HG03060 (cell line): Measurements from ENCODE around the gene ZEB1.

Source experiments
- ATAC-seq: cut with Tn5 transposase; IDR thresholded peaks from one replicate; pipeline ENCODE4 v1.9.1; 2021; ENCODE audit warnings: low read depth, moderate number of reproducible peaks; ENCODE audit not compliant: unreplicated experiment

The ZEB1 gene

DNA sequence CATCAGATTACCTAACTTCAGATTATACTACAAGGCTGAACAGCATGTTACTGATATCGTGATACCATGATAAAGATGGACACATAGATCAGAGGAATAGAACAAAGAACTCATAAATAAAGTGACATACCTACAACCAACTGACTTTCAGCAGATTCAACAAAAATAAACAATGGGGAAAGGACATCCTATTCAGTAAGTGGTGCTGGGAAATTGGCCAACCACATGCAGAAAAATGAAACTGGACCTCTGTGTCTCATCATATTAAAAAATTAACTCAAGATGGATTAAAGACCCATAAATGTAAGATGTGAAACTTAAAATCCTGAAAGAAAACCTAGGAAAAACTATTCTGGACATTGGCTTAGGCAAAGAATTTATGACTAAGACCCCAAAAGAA, 158.6 kb downstream of the ZEB1 start:
- ATAC-seq = no peak

DNA sequence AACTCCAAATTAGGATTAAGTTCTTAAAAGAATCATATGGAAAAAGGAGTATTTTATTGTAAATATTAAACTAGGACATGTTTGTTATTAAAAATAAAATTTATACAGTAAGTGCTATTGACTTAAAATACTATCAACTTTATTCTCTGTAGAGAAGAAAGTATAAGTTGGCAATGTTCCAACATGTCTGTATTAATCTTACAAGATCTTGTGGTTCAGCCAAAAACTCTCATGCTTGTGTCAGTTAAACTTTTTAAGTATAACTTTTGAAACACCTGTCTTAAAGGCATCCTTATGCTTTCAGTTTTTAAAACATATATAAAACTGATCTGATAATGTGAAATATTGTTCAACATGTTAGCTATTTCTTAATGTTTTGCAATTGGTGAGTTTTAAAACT, 160.7 kb downstream of the ZEB1 start:
- ATAC-seq = no peak

DNA sequence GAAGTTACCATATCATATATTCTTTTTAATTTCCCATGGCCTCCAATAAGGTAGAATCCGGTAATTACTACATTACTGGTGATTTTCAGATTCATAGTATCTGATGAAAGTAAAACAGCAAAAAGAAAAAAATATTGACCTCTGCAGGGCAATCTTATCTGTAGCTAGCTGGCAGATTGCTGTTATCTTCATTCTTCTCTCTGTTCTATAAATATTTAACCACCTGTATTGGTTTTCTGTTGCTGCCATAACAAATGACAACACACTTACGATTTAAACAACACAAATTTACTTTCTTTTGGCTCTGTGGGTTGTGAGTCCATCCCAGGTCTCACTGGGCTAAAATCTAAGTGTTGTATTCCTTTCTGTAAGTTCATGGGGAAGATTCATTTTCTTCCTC, 164.5 kb downstream of the ZEB1 start:
- no peak for ATAC-seq

DNA sequence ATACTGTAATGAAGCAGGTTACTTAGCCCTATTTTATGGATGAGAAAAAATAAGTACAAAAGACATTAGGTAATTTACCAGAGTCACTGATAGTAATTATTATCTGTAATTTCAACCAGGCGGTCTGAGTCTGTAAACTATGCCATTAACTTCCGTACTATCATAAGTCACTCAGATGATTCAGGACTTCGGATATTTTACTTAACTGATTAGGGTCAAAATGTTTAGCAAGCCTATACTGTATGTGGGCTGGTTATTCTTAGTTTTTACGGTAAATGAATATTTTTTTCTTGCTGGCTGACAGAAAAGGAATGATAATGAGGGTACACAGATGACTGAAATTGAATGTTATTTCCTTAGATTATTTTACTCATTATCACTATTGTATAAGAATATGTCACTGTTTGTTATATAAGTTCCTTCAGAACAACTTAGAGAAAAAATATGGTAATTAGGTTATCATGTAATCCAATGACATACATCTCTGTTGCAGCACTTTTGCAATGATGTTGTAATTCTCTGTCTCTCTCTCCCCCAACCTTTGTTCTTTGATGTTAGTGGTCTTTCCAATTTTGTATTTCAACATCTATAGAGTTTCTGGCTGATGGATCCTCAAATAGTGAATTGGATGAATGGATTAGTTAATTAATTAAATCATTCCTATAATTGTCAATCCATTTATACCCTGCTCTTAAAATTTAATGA, 165.6 kb downstream of the ZEB1 start:
- no peak for ATAC-seq

DNA sequence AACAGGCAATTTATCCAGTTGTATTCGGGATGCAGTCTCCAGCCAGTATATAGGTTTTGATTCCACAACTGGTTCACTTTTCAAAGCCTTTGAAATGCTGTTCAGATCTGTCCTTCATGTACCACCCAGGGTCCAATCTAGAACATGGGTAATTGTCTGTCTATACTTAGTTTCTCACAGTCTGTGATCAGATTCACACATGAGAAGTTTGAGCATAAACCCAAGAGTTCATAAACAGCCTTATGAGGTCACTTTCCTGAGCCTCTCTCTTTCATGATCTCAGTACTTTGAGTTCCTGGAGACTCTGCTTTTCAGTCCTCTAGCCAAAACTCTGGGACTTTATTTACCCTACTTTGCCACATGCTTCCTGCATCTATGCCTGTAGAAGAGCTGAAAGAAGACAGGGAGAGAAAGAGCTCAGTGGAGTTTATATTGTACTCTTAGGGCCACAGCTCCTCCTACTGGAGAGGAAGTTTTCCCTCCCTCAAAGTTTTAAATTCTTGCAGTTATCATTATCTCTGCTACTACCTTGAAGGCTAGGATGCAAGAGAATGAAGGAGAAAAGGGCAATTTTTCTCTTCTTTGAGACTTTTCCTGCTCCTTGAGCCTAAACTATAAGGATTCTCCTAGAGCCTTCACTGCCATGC, 172.0 kb downstream of the ZEB1 start:
- ATAC-seq = no peak

DNA sequence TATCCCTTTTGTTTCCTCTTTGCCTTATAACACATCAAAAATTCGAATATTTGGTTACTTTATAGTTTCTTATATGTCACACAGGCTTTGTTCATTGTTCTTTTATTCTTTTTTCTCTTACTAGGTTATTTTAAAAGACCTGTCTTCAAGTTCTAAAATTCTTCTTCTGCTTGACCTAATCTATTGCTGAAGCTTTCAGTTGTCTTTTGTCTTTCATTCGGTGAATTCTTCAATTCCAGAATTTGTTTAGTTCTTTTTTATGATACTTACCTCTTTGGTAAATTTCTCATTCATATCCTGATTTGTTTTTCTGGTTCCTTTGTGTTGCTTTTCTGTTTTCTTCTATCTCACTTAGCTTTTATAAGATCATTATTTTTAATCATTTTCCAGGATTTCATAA, 188.4 kb downstream of the ZEB1 start:
- no peak for ATAC-seq

DNA sequence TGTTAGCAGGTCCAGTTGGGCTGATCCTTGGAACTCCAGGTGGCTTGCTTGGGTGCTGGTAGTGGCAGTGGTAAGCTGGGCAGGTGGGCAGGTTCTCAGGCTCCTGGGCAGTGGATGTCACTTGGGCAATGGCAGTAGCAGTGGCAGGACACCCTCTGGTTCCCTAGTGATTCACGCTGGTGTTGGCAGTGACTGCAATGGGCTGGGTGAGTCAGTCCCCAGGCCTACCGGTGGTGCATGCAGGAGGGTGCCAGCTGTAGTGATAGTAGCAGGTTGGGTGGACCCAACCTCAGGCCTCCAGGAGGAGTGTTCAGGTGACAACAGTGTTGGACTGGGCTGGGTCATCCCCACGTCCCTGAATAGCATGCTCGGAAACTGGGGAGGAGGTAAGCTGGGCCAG, 189.2 kb downstream of the ZEB1 start:
- ATAC-seq = no peak

DNA sequence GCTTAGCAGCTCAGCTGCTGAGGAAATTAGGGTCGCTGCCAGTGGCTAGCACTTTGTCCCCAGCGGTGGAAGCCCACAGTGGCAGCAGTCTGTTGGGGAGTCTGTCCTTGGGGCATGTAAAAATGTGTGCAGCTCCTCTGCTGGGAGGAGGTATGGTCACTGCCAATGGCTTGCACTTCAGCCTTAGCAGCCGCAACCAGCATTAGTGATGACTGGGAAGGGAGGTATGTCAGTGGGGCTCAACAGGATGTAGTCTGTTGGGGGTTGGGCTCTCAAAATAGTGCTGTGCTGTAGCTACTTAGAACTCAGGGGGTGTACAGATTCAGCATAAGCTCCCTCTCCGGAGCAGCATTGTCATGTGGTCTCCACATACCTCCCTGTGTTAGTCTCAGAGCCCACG, 189.9 kb downstream of the ZEB1 start:
- no peak for ATAC-seq

DNA sequence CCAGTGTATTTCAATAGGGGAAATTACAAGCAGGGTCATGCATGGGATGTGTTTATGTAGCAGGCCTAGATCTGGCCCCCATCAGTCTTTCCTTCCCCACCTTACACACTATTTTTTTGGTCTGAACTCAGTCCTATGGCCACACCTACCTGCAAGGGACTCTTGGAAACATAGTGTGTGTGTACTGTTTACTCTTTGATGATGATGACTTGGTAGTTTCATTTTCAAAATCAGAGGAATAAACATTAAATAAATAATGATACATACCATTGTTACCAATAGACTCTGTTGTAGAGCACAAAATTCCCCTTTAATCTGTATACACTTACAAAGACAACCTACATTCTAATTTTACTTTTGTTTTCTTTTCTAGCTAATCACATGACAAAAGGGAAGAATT, 191.0 kb downstream of the ZEB1 start:
- ATAC-seq = no peak

DNA sequence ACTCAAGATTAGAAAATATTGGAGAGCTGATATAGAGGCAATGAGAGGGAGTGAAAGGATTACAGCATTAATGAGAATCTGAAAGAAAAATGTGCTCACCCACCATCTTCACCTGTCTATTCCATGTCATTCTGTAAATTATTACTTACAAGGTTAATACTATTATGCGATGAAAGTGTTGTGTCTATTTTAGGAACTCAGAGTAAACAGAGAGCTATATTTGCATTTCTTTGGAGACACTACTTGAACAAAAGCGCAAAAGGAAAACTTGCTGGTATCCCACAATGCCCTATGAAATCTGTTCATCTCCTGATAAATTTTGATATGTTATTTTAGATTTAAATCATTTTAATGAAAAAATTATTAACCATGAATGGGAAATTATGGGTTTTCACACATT, 196.1 kb downstream of the ZEB1 start:
- ATAC-seq = no peak

DNA sequence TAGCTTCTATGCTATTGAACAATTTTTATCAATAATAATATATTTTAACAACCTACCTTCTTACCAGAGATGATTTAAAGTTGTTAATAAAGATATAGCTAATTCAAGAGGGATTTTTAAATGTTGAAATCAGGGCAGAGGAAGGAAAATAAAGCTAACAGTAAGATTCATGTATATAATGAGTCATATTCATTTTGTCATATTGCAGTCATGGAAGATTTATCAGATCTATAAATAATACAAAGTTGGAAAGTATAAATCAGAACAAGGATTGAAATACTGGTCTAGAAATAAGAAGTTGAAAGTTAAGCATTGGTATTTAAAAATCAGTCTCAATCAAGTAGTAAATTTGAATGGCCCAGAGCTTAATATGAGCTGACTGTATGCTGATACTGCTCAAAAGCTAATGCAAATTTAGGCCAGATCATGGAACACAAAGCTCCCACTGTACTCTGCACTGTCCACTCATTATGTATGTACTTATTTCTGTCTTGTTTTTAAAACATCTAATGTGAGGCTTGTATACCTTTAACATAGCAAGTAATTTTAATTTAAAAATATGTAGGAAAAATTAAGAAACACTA, 196.9 kb downstream of the ZEB1 start:
- no peak for ATAC-seq

DNA sequence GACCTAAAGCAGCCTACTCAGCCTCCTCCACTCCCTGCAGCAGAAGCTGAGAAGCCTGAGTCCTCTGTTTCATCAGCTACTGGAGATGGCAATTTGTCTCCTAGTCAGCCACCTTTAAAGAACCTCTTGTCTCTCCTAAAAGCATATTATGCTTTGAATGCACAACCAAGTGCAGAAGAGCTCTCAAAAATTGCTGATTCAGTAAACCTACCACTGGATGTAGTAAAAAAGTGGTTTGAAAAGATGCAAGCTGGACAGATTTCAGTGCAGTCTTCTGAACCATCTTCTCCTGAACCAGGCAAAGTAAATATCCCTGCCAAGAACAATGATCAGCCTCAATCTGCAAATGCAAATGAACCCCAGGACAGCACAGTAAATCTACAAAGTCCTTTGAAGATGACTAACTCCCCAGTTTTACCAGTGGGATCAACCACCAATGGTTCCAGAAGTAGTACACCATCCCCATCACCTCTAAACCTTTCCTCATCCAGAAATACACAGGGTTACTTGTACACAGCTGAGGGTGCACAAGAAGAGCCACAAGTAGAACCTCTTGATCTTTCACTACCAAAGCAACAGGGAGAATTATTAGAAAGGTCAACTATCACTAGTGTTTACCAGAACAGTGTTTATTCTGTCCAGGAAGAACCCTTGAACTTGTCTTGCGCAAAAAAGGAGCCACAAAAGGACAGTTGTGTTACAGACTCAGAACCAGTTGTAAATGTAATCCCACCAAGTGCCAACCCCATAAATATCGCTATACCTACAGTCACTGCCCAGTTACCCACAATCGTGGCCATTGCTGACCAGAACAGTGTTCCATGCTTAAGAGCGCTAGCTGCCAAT, 202.2 kb downstream of the ZEB1 start:
- no peak for ATAC-seq

DNA sequence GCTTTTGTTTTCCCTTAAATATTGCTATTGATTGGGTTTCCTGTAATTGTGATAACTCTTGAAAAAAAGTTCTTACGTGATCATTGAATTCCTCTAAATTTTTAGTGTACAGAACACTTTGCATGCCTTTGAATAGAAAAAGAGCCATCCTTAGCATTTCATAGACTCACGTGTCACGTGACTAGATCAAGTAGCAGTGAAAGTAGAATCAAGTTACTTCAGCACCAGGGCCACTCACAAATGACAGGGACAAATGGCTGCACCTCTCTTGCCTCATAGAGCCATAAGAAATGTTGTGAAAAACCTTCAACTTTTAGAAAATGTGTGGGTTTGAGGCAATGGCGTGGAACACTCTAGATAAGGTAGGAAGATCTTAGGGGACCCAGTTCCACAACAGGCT, 203.8 kb downstream of the ZEB1 start:
- ATAC-seq = no peak

DNA sequence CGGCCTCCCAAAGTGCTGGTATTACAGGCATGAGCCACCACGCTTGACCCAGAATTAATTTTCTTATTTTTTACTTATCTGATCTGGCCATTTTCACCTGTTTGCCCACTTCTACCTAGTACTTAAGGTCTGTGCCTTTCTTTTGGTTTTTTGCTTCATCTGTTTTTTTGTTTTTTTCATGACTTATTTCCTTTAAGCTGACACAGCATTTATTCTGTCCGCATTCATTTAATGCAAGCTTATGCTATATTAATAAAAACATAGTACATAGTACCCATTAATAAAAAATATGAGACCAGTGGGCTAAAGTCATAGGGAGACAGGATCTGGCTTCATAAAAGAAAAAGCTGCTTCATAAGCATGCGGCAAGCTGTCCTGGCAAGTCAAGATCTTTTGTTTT, 205.4 kb downstream of the ZEB1 start:
- ATAC-seq = no peak

DNA sequence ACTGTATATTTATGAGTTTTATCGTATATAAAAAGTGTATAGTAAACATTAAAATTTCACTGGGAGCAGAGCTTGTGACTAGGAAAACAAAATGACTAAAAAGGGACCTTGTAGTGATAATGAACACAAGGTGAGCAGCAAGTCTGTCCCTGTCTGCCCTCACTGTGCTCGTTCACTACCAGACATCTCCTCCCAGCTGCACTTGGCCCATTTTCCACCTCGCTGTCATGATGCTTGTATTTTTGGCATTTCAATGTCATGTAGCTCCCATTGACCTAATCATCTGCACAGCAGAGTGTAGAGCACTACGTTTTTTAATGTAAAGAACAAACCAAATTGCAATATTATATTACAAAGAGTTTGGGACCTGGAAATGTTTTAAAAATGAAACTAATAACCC, 207.2 kb downstream of the ZEB1 start:
- ATAC-seq = no peak

DNA sequence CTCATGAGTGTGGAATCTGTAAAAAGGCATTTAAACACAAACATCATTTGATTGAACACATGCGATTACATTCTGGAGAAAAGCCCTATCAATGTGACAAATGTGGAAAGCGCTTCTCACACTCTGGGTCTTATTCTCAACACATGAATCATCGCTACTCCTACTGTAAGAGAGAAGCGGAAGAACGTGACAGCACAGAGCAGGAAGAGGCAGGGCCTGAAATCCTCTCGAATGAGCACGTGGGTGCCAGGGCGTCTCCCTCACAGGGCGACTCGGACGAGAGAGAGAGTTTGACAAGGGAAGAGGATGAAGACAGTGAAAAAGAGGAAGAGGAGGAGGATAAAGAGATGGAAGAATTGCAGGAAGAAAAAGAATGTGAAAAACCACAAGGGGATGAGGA, 207.7 kb downstream of the ZEB1 start:
- no peak for ATAC-seq

DNA sequence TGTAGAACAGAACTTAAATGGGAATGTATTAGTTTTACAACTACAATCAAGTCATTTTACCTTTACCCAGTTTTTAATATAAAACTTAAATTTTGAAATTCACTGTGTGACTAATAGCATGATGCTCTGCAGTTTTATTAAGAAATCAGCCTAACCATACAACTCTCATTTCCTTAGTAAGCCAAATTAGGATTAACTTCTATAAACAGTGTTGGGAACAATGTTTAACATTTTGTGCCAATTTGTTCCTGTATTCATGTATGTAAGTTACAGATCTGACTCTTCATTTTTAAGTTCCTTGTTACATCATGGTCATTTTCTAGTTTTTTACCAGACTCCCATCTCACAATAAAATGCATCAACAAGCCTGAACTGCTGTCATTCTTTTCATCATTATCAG, 209.8 kb downstream of the ZEB1 start:
- ATAC-seq = no peak

DNA sequence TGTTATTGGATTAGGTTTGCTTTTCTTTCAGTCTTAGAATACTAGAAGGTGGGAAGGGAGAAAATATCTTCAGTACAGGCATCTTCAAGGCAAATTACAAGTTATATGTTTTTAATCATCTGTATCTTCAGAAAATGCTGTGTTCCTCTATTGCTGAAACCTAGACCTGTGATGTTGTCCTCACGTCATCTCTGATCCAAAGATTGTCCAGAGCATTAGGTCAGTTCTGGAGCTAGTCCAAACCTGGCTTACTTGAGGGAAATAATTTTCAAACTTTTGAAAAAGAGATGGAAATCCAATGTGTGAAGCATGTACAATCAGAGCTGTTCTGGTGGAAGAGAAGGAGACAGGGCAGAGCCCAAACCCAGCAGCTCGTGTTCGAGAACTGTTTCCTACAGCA, 217.3 kb downstream of the ZEB1 start:
- ATAC-seq = no peak

DNA sequence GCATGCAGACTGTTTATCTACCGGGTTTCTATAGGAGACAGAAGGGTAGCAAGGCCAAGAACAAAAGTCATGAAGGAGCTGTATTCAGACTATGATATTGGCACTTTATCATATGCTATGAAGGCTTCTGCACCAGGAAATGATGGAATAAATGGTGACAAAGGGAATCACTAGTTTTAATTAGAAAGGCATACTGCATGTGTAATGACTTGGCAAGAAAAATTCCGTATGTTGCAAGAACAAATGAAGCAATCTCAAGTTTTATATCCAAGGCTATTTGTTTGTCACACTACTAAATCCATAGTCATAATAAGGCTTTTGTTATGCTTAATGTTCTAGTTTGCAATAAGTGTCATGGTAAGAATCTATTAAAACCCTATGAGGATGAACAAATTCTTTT, 230.9 kb downstream of the ZEB1 start:
- no peak for ATAC-seq

DNA sequence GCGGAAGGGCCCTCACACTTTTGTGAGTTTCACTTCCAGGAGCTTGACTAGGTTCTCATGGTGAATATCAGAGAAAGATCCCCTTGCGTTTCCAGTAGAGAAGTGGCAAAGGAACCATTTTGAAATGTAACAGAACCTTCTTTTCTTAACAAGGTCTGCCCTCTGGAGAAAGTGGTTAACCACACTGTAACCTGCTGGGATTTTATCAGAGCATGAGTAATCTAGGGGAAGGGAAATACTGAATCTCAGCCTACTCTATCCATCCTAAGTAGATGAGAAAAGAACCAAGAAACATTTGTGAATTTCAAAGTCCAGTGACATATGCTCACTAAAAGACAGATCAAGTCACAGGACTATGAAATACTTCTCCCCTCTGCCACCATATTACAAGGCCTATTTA, 235.5 kb downstream of the ZEB1 start:
- no peak for ATAC-seq

DNA sequence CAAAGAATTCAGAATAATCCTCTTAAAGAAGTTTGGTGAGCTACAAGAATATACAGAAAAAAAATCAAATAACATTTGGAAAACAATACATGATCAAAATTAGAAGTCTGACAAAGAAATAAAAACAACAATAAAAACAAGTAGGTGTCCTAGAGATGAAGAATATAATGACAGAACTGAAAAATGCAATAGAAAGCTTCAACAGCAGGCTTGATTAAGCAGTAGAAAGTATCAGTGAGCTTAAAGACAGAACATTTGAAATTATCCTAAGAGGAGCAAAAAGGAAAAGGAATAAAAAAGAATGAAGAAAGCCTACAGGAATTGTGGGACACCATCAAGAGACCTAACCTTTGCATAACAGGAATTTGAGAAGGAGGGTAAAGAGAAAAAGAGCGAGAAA, 238.8 kb downstream of the ZEB1 start:
- no peak for ATAC-seq
